Measurements from ENCODE around the gene DGCR8.

GRCh38 chr22:20126284-20127029 lies 46.4 kb downstream of the DGCR8 start:
- TF ChIP-seq CTCF (IDR thresholded peaks at IDR 0.05) (no peak), POLR2AphosphoS5 (IDR thresholded peaks at IDR 0.05) (no peak)
